ENCODE measurements around the gene KRT26.

The KRT26 gene

DNA sequence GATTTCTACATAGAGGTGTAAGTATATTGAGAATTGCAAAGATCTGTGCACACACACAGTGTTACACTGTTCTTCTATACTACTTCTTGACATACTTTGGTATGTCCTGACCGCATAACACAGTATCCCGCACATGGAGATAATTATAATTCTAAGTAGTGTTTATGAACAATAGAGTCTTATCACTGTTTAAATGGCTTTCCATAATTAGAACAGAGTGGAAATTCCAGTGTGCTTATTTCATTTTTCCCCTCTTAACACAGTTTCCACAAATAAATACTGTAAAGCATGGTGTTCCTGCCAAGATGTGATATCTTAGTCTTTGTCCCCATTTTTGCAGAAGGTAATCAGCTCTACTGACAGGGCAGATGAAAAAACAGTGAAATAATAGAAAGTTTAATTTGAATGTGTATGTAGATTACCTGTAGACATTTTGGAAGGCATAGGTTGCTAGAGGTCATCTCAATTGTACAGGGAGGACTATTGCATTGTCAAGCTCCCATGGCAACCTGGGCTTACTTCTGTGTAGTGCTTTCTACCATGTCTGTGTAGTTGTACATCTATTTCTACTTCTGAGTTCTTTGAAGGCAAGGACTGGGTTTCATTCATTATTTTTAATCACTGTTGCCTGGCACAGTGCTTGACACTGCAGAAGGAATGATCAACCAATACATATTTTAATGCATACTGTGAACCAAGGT lies 37.9 kb upstream of the KRT26 start:
- DNase-seq, result no peak
- ATAC-seq, result no peak
- no peaks in the 10 kb centered on the region for H3K36me3 Mint-ChIP-seq (ENCODE audit: low read depth)
- H3K9me3 Mint-ChIP-seq, result no peaks in the 10 kb centered on the region
- H3K4me1 Mint-ChIP-seq, result no peaks in the 10 kb centered on the region
- H3K27ac Mint-ChIP-seq, result no peak overlapping the region
- peaks cover 73% of the 10 kb centered on the region for H3K27me3 Mint-ChIP-seq
- H3K4me3 Mint-ChIP-seq, result no peak overlapping the region

GRCh38 chr17:40806131-40806530 lies 34.1 kb upstream of the KRT26 start:
- Mint-ChIP-seq H3K9me3 (no peaks in the 10 kb centered on the region), H3K4me3 (no peak overlapping the region), H3K27ac (no peak overlapping the region), H3K27me3 (peaks cover 53% of the 10 kb centered on the region), H3K4me1 (peaks cover 2% of the 10 kb centered on the region), H3K36me3 (ENCODE audit: low read depth) (no peaks in the 10 kb centered on the region)
- no peak for ATAC-seq
- DNase-seq, result no peak

DNA sequence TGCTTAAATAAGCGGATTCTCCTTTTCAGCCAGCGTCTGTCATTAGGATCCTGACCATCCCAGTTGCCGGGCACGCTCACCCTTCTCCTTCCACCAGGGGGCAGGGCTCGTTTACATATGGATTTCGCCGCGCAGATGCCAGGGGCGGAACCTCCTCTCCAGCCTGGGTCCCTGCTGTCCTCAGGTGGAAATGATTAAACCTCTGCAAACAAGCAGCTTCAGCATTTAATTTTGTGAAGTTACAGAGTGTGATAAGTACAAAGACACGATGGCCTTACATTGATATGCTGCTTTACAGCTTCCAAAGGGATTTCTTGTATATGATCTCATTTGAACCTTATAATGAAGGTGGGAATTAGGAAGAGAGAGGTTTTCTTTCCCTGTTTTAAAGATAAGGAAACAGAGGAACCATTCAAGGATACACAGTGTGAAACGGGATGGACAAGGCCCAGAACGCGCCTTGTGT lies 31.6 kb upstream of the KRT26 start:
- DNase-seq, result peak; percentile 83
- Mint-ChIP-seq H3K27me3 (peaks cover 45% of the 10 kb centered on the region), H3K36me3 (ENCODE audit: low read depth) (no peaks in the 10 kb centered on the region), H3K27ac (no peak overlapping the region), H3K9me3 (no peaks in the 10 kb centered on the region), H3K4me1 (peaks cover 2% of the 10 kb centered on the region), H3K4me3 (no peak overlapping the region)
- peak; percentile 84 for ATAC-seq

DNA sequence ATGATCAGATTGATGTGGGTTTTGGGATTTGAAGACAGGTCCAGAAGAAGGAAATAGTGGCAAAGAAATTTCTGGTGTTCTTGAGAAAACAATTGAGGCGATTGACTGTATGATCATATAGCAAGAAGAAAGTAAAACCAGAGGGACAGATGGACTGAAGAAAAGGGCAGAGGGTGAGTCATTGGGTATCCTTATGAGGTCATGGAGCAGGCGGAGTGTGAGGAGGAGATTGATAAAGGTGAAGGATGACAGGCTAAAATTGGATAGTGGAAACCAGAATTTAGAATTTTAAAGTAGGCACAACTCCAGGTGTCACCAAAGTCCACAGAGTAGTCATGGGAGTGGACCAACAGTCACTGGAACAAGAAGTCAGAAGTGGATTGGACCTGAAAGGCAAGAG lies 29.2 kb upstream of the KRT26 start:
- Mint-ChIP-seq H3K36me3 (ENCODE audit: low read depth) (no peaks in the 10 kb centered on the region), H3K27ac (no peak overlapping the region), H3K27me3 (peaks cover 36% of the 10 kb centered on the region), H3K4me3 (no peak overlapping the region), H3K9me3 (no peaks in the 10 kb centered on the region), H3K4me1 (peaks cover 2% of the 10 kb centered on the region)
- ATAC-seq (no peak), DNase-seq (no peak)

- Mint-ChIP-seq H3K4me1 (peaks cover 2% of the 10 kb centered on the region), H3K27me3 (peaks cover 38% of the 10 kb centered on the region), H3K9me3 (no peaks in the 10 kb centered on the region), H3K36me3 (ENCODE audit: low read depth) (no peaks in the 10 kb centered on the region), H3K4me3 (no peak overlapping the region), H3K27ac (no peak overlapping the region)
- ATAC-seq (no peak), DNase-seq (no peak)
Observed at GRCh38 chr17:40800381-40800780, 28.4 kb upstream of the KRT26 start.

- no peak for DNase-seq
- Mint-ChIP-seq H3K4me1 (peaks cover 2% of the 10 kb centered on the region), H3K27me3 (peaks cover 37% of the 10 kb centered on the region), H3K4me3 (no peak within 1 kb of the TSS), H3K27ac (no peak within 1 kb of the TSS), H3K36me3 (ENCODE audit: low read depth) (no peaks in the 10 kb centered on the region), H3K9me3 (no peaks in the 10 kb centered on the region)
- ATAC-seq, result no peak
Observed at GRCh38 chr17:40799859-40800258, 27.9 kb upstream of the KRT26 start, which contains the start of gene KRT28. Gene KRT28 (minus strand): TSS chr17:40799959. CDS start chr17:40799893, 66 bp downstream.

GRCh38 chr17:40796846-40797245 lies 24.8 kb upstream of the KRT26 start:
- Mint-ChIP-seq H3K4me3 (no peak overlapping the region), H3K9me3 (no peaks in the 10 kb centered on the region), H3K27me3 (peaks cover 35% of the 10 kb centered on the region), H3K36me3 (ENCODE audit: low read depth) (no peaks in the 10 kb centered on the region), H3K4me1 (no peaks in the 10 kb centered on the region), H3K27ac (no peak overlapping the region)
- no peak for ATAC-seq
- no peak for DNase-seq

- Mint-ChIP-seq H3K36me3 (ENCODE audit: low read depth) (no peaks in the 10 kb centered on the region), H3K27me3 (peaks cover 35% of the 10 kb centered on the region), H3K27ac (no peak overlapping the region), H3K9me3 (no peaks in the 10 kb centered on the region), H3K4me3 (no peak overlapping the region), H3K4me1 (no peaks in the 10 kb centered on the region)
- no peak for DNase-seq
- ATAC-seq, result no peak
Observed at GRCh38 chr17:40795019-40795667, 23.1 kb upstream of the KRT26 start.

DNA sequence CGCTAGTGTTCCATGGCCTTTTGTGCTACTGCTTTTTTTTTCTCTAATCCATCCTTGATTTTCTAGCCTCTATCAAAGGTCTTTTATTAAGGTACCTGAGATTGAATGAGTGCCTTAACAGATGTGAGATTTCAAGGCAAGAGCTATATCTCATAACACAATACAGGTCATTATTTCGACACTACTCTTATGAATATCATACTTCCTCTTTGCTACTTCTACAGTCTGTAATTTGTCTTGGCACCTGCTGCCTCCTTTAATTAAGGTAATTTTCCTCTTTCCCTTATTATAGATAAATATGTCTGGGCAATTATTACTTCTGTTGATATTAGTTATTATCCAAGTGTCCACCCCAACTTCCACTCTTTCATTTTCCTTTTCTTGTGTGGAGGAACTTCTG lies 22.5 kb upstream of the KRT26 start:
- H3K9me3 Mint-ChIP-seq, result no peaks in the 10 kb centered on the region
- no peaks in the 10 kb centered on the region for H3K4me1 Mint-ChIP-seq
- H3K4me3 Mint-ChIP-seq, result no peak overlapping the region
- no peaks in the 10 kb centered on the region for H3K36me3 Mint-ChIP-seq (ENCODE audit: low read depth)
- ATAC-seq (no peak), DNase-seq (no peak)
- peaks cover 33% of the 10 kb centered on the region for H3K27me3 Mint-ChIP-seq
- no peak overlapping the region for H3K27ac Mint-ChIP-seq

DNA sequence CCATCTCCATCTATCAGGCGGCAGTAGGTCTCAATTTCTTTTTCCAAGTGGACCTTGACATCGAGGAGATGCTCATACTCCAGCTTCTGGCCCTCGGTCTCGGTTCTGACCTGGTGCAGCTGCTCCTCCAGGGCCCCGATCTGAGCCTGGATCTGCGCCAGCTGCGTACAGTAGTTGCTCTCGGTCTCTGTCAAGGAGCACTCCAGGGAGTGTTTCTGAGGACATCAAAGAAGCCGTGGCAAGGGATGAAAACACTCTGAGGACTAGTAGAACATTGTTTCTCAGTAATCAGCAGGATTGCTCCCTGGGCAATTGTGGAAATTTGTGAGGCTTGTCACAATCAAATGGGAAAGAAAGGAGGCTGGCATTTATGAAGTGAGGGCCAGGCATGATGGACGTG lies 21.8 kb upstream of the KRT26 start:
- no peaks in the 10 kb centered on the region for H3K4me1 Mint-ChIP-seq
- DNase-seq, result no peak
- H3K9me3 Mint-ChIP-seq, result no peaks in the 10 kb centered on the region
- no peak for ATAC-seq
- no peaks in the 10 kb centered on the region for H3K36me3 Mint-ChIP-seq (ENCODE audit: low read depth)
- H3K4me3 Mint-ChIP-seq, result no peak overlapping the region
- H3K27me3 Mint-ChIP-seq, result peaks cover 28% of the 10 kb centered on the region
- H3K27ac Mint-ChIP-seq, result no peak overlapping the region

- no peaks in the 10 kb centered on the region for H3K4me1 Mint-ChIP-seq
- no peaks in the 10 kb centered on the region for H3K36me3 Mint-ChIP-seq (ENCODE audit: low read depth)
- DNase-seq (no peak), ATAC-seq (no peak)
- H3K27ac Mint-ChIP-seq, result no peak overlapping the region
- H3K4me3 Mint-ChIP-seq, result no peak overlapping the region
- H3K9me3 Mint-ChIP-seq, result no peaks in the 10 kb centered on the region
- peaks cover 27% of the 10 kb centered on the region for H3K27me3 Mint-ChIP-seq
Observed at GRCh38 chr17:40791787-40792436, 19.9 kb upstream of the KRT26 start.

GRCh38 chr17:40791111-40791510 lies 19.1 kb upstream of the KRT26 start:
- H3K4me1 Mint-ChIP-seq, result no peaks in the 10 kb centered on the region
- H3K4me3 Mint-ChIP-seq, result no peak overlapping the region
- DNase-seq, result no peak
- ATAC-seq, result no peak
- H3K9me3 Mint-ChIP-seq, result no peaks in the 10 kb centered on the region
- H3K27me3 Mint-ChIP-seq, result peaks cover 23% of the 10 kb centered on the region
- no peaks in the 10 kb centered on the region for H3K36me3 Mint-ChIP-seq (ENCODE audit: low read depth)
- no peak overlapping the region for H3K27ac Mint-ChIP-seq

DNA sequence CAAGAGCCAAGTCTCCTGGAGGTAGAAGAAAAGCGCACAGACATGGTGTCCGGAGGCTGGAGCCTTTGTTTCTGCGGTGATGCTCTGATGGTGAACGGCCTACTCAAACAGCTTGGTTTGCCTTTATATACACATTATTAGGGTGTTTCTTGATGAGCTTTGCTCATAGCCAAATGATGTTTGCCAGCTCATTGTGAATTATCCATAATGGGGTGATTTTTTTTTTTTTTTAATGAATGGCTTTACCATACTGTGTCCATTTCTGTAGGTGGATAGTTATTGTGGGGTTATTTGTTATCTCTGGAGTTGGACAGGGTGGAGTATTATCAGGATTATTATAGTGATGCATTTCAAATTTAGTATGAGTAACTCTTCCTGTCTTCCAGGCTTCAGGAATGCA lies 10.4 kb upstream of the KRT26 start, which contains the start of gene KRT27:
TSS of gene KRT27 (minus strand) at position 101 of the 400 bp plus-strand sequence. CDS start at position 44, 57 bp downstream.
- Mint-ChIP-seq H3K27me3 (peaks cover 52% of the 10 kb centered on the region), H3K36me3 (ENCODE audit: low read depth) (no peaks in the 10 kb centered on the region), H3K9me3 (no peaks in the 10 kb centered on the region), H3K27ac (no peak within 1 kb of the TSS), H3K4me3 (no peak within 1 kb of the TSS), H3K4me1 (no peaks in the 10 kb centered on the region)
- ATAC-seq (no peak), DNase-seq (no peak)

GRCh38 chr17:40779181-40779909 lies 7.3 kb upstream of the KRT26 start:
- Mint-ChIP-seq H3K9me3 (no peaks in the 10 kb centered on the region), H3K4me1 (no peaks in the 10 kb centered on the region), H3K27ac (no peak overlapping the region), H3K4me3 (peak overlapping the region; percentile 22), H3K36me3 (ENCODE audit: low read depth) (no peaks in the 10 kb centered on the region), H3K27me3 (peaks cover 60% of the 10 kb centered on the region)
- ATAC-seq (no peak), DNase-seq (peak; percentile 27)

Data from activated naive CD8-positive, alpha-beta T cell treated with anti-CD3 and anti-CD28 coated beads, Interleukin-2, amount 50 U/mL, for 24 hours (primary cell).